Measurements from ENCODE around the gene RAMACL. TPM values are rescaled to one million over a fixed set of nuclear protein-coding genes. Genes with fewer than 3 reads are reported as not detected.

The RAMACL gene
- total RNA-seq, 1 experiment from 2014 or later = 0.26 TPM

DNA sequence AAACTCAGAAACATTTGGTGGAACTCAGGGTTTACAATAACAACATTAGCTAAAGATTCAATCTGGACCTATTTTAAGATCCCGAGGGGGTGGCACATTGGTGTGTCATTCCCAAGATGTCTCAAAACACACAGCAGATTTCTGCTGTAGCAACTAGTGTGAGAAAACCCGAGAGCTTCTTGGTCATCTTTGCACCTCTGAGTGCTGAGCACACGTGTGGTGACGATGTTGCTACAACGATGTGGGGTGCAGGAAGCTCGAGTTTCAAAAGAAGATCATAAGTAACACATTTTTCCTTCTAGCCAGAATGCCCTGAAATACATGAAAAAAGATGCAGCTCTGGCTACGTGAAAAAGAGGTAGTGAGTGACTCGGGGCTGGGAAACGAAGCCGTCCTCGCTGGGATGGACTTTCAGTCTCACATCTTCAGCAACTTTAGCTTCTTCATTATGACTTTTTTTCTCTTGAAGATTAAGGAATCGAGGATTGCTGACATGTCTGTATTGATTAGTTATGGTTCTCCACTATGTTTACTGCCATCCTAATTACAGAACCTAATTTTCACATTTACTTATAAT, 1.5 kb downstream of the RAMACL start:
- H3K27ac ChIP-seq (ENCODE audit: low read length) = no peak overlapping the region
- BruUV-seq (replicated peaks) = no TSS peak

DNA sequence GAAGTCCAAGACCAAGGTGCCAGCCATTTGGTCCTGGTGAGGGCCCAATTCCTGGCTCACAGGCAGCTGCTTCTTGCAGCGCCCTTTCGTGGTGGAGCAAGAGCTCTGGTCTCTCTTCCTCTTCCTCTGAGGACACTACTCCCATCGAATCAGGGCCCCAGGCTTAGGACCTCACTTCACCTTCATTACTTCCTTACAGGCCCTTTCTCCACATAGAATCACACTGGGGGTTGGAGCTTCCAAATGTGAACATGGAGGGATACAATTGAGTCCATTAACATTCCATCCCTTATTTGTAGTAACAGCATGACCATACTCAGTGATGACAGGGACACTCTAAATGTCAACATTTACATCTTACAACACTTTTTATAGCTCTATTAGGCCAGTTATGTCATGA, 2.3 kb downstream of the RAMACL start:
- H2AFZ ChIP-seq (ENCODE audit: low read length) = no peak overlapping the region
- intact Hi-C loops (cut with micrococcal nuclease) = no loop called here
- TF ChIP-seq EZH2 (IDR thresholded peaks at IDR 0.05; ENCODE audit: low read length, unreplicated experiment) (no peak), EZH2phosphoT487 (IDR thresholded peaks at IDR 0.05; ENCODE audit: borderline replicate concordance, low read length) (no peak)
- TF ChIP-seq, protein P1, sequence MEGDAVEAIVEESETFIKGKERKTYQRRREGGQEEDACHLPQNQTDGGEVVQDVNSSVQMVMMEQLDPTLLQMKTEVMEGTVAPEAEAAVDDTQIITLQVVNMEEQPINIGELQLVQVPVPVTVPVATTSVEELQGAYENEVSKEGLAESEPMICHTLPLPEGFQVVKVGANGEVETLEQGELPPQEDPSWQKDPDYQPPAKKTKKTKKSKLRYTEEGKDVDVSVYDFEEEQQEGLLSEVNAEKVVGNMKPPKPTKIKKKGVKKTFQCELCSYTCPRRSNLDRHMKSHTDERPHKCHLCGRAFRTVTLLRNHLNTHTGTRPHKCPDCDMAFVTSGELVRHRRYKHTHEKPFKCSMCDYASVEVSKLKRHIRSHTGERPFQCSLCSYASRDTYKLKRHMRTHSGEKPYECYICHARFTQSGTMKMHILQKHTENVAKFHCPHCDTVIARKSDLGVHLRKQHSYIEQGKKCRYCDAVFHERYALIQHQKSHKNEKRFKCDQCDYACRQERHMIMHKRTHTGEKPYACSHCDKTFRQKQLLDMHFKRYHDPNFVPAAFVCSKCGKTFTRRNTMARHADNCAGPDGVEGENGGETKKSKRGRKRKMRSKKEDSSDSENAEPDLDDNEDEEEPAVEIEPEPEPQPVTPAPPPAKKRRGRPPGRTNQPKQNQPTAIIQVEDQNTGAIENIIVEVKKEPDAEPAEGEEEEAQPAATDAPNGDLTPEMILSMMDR (conservative IDR thresholded peaks at IDR 0.05; ENCODE audit: low read depth, low read length) = no peak
- DNase-seq = no peak
- no TSS peak for BruUV-seq (replicated peaks)
- no peak for ATAC-seq
- no peaks in the 10 kb centered on the region for H3K36me3 ChIP-seq (ENCODE audit: low read depth, low read length)
- no peaks in the 10 kb centered on the region for H3K9me3 ChIP-seq (ENCODE audit: low read length)
- ChIA-PET POLR2A (ENCODE audit: unreplicated experiment) (no interaction called here), CTCF (interaction anchor here (0.7 kb wide), 1 partner anchor 61 kb away, joined by 4 read pairs; no protein-coding TSS in a partner anchor)
- no peak overlapping the region for H3K4me2 ChIP-seq (ENCODE audit: low read length)
- no peaks in the 10 kb centered on the region for H3K79me2 ChIP-seq (ENCODE audit: low read length)
- no peaks in the 10 kb centered on the region for H3K9me2 ChIP-seq (replicated peaks; ENCODE audit: low read length)
- no peaks in the 10 kb centered on the region for H3K27me3 ChIP-seq (ENCODE audit: low read length)
- no peaks in the 10 kb centered on the region for H3K4me1 ChIP-seq (ENCODE audit: insufficient read depth, low read length)
- H3K9ac ChIP-seq (ENCODE audit: low read length) = no peak overlapping the region
- H4K20me1 ChIP-seq (ENCODE audit: low read length) = no peaks in the 10 kb centered on the region
- H3K27ac ChIP-seq (ENCODE audit: low read length) = no peak overlapping the region
- H3F3A ChIP-seq (ENCODE audit: low read length, unreplicated experiment) = no peaks in the 10 kb centered on the region
- no peak overlapping the region for H3K4me3 ChIP-seq (ENCODE audit: low read length)

More for the DNA sequence above, 1.5 kb downstream of the RAMACL start:
- ChIA-PET POLR2A (ENCODE audit: unreplicated experiment) (no interaction called here), CTCF (interaction anchor here (0.7 kb wide), 1 partner anchor 60 kb away, joined by 4 read pairs; no protein-coding TSS in a partner anchor)
- Histone ChIP-seq H3K9me3 (ENCODE audit: low read length) (no peaks in the 10 kb centered on the region), H2AFZ (ENCODE audit: low read length) (no peak overlapping the region), H3K9ac (ENCODE audit: low read length) (no peak overlapping the region), H3K4me1 (ENCODE audit: insufficient read depth, low read length) (no peaks in the 10 kb centered on the region), H3K4me2 (ENCODE audit: low read length) (no peak overlapping the region), H3F3A (ENCODE audit: low read length, unreplicated experiment) (no peaks in the 10 kb centered on the region), H3K9me2 (replicated peaks; ENCODE audit: low read length) (no peaks in the 10 kb centered on the region), H3K36me3 (ENCODE audit: low read depth, low read length) (no peaks in the 10 kb centered on the region), H3K79me2 (ENCODE audit: low read length) (no peaks in the 10 kb centered on the region), H3K4me3 (ENCODE audit: low read length) (no peak overlapping the region), H3K27me3 (ENCODE audit: low read length) (no peaks in the 10 kb centered on the region), H4K20me1 (ENCODE audit: low read length) (no peaks in the 10 kb centered on the region)
- no peak for ATAC-seq
- TF ChIP-seq EZH2 (IDR thresholded peaks at IDR 0.05; ENCODE audit: low read length, unreplicated experiment) (no peak), EZH2phosphoT487 (IDR thresholded peaks at IDR 0.05; ENCODE audit: borderline replicate concordance, low read length) (no peak)
- TF ChIP-seq, protein P1 (conservative IDR thresholded peaks at IDR 0.05; ENCODE audit: low read depth, low read length) = no peak
- no peak for DNase-seq
- intact Hi-C loops (cut with micrococcal nuclease) = no loop called here

DNA sequence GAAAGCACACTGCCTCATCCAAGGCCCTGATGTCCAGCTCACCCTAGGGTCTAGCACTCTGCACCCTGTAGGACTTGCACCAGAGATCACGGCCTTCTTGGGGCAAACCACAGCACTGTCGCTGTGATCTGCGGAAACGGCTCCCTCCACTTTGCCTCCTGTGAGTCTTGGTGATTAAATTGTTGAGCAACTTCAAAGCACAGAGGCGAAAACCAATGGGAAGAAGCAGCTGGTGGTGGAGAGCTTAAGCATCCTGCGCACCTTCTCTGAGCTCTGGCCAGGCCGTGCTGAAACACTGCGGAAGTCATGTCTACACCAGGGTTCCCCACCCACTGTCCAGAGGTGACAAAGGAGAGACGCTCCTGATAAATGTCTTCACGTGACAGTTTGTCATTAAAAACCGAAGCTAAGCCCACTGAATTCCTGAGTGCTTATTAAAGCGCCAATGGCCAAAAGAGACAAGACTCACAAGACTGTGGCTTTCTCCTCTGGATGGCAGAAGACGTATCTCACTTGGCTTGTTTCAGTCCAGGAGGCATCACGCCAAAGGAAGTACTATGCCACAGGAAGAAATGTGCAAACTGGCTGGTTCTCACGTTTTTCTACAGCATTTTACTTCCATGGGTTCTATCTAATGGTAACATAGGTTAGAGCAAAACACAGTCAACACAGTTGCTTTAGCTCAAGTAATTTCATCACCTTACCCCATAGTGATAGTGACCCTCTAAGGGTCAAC, 3.1 kb downstream of the RAMACL start:
- Histone ChIP-seq H3K27me3 (ENCODE audit: low read length) (no peaks in the 10 kb centered on the region), H3K27ac (ENCODE audit: low read length) (no peak overlapping the region), H3K4me3 (ENCODE audit: low read length) (no peak overlapping the region), H3K4me1 (ENCODE audit: insufficient read depth, low read length) (no peaks in the 10 kb centered on the region), H3F3A (ENCODE audit: low read length, unreplicated experiment) (no peaks in the 10 kb centered on the region), H3K79me2 (ENCODE audit: low read length) (no peaks in the 10 kb centered on the region), H3K9me3 (ENCODE audit: low read length) (no peaks in the 10 kb centered on the region), H3K36me3 (ENCODE audit: low read depth, low read length) (no peaks in the 10 kb centered on the region), H3K4me2 (ENCODE audit: low read length) (no peak overlapping the region), H3K9ac (ENCODE audit: low read length) (no peak overlapping the region), H3K9me2 (replicated peaks; ENCODE audit: low read length) (no peaks in the 10 kb centered on the region), H2AFZ (ENCODE audit: low read length) (no peak overlapping the region), H4K20me1 (ENCODE audit: low read length) (no peaks in the 10 kb centered on the region)
- POLR2A ChIA-PET (ENCODE audit: unreplicated experiment) = no interaction called here
- DNase-seq (no peak), ATAC-seq (no peak)
- no peak for TF ChIP-seq EZH2phosphoT487 (IDR thresholded peaks at IDR 0.05; ENCODE audit: borderline replicate concordance, low read length)
- TF ChIP-seq EZH2 (IDR thresholded peaks at IDR 0.05; ENCODE audit: low read length, unreplicated experiment) = no peak
- TF ChIP-seq, protein P1 (conservative IDR thresholded peaks at IDR 0.05; ENCODE audit: low read depth, low read length) = no peak
- no TSS peak for BruUV-seq (replicated peaks)
- intact Hi-C loops (cut with micrococcal nuclease) = no loop called here
- CTCF ChIA-PET = no interaction called here
